Choroid plexus epithelial cell (primary cell): ENCODE data around the gene SCD5.

Experiments
- DNase-seq: peaks from one replicate; pipeline ENCODE4 v3.0.0-alpha.2; 2010; ENCODE audit warnings: low read depth
- H3K4me3 ChIP-seq: 2 replicates; pipeline ENCODE4 v1.5.1; 2011; ENCODE audit warnings: low read depth, mild to moderate bottlenecking, control low read depth, low read length, moderate library complexity
- TF ChIP-seq, protein P1 (sequence below): conservative IDR thresholded peaks from 2 replicates; pipeline ENCODE4 v1.5.1; 2011; ENCODE audit warnings: low read depth, mild to moderate bottlenecking, control low read depth, inconsistent platforms, low read length, moderate library complexity

SCD5 gene

DNA sequence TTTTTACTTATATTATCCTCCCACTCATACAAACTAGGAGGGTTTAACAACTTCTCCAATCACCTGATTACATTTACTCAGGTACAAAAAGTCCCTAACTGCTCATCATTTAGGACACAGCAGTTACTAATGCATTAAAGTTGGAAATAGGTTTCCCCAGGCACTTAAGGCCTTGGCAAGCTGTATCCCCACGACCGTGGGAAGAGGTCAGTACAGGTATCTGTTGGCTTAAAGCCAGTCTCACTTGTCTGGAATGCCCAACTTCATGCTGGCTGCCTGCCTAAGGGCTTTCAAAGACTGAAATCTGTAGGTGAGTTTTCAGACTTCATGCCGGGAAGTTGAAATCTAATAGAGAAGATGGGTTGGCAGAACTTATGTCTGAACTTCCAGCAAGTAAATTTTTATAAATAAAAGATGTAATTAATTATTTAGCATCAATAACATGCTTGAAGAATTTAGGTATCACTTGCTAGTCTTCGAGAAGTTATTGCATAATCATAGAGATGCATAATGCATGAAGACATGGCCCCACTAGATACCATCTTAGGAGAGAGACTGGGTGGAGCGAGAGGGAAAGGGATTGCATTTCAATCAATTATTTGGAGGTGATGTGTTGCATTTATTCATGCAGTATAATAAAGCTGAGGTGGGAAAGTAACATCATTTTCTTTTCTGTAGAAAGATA, 54.2 kb downstream of the SCD5 start:
- peak; percentile 15 for DNase-seq
- H3K4me3 ChIP-seq: no peak overlapping the region
- TF ChIP-seq, protein P1, sequence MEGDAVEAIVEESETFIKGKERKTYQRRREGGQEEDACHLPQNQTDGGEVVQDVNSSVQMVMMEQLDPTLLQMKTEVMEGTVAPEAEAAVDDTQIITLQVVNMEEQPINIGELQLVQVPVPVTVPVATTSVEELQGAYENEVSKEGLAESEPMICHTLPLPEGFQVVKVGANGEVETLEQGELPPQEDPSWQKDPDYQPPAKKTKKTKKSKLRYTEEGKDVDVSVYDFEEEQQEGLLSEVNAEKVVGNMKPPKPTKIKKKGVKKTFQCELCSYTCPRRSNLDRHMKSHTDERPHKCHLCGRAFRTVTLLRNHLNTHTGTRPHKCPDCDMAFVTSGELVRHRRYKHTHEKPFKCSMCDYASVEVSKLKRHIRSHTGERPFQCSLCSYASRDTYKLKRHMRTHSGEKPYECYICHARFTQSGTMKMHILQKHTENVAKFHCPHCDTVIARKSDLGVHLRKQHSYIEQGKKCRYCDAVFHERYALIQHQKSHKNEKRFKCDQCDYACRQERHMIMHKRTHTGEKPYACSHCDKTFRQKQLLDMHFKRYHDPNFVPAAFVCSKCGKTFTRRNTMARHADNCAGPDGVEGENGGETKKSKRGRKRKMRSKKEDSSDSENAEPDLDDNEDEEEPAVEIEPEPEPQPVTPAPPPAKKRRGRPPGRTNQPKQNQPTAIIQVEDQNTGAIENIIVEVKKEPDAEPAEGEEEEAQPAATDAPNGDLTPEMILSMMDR: no peak

- H3K4me3 ChIP-seq: no peak overlapping the region
- TF ChIP-seq, protein P1: no peak
- no peak for DNase-seq
Observed at GRCh38 chr4:82741188-82741587, 57.4 kb downstream of the SCD5 start.

- peak; percentile 73 for DNase-seq
- no peak overlapping the region for H3K4me3 ChIP-seq
- TF ChIP-seq, protein P1: peak; percentile 99
Observed at GRCh38 chr4:82739287-82740190, 59.1 kb downstream of the SCD5 start.

- no peak overlapping the region for H3K4me3 ChIP-seq
- TF ChIP-seq, protein P1: no peak
- DNase-seq: no peak
Observed at GRCh38 chr4:82737354-82737753, 61.2 kb downstream of the SCD5 start.

DNA sequence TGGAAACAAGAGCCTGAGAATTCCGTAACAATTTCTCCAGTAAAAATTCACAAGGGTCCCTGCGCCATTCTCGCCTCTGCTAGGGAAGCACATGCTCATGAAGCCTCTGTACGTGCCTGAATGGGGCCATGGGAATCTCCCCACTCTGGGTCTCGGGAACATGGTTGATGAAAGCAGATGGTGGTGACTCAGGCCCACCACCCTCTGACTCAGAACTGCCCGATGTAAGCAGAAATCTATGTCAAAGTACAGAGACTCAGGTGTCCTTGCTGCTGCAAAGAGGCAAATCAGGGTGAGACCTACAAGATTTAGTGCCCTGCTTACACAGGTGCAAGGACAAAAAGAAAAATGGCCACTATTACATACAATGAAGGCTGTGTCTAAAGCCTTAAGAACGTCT, 65.0 kb downstream of the SCD5 start:
- DNase-seq: peak; percentile 77
- TF ChIP-seq, protein P1: no peak
- no peak overlapping the region for H3K4me3 ChIP-seq

DNA sequence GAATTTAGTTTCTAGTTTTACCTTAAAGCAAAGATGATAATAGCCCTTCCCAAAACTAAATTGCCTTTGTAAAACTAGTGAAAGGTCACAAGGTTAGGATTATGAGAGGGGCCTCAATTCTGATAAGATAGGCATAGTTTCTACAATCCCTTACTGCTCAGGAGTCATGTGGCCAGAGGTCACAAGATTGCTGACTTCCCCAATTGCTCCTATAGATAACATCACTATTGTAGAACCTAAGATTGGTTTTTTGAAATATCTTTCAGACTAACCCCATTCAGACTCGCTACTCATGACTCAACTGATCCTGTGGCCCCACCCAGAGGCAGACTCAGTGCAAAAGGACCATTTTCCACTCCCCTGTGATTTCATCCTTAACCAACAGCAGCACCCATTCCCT, 70.3 kb downstream of the SCD5 start:
- TF ChIP-seq, protein P1: no peak
- DNase-seq: no peak
- no peak overlapping the region for H3K4me3 ChIP-seq
